ENCODE results near the gene IL19.

Gene IL19

DNA sequence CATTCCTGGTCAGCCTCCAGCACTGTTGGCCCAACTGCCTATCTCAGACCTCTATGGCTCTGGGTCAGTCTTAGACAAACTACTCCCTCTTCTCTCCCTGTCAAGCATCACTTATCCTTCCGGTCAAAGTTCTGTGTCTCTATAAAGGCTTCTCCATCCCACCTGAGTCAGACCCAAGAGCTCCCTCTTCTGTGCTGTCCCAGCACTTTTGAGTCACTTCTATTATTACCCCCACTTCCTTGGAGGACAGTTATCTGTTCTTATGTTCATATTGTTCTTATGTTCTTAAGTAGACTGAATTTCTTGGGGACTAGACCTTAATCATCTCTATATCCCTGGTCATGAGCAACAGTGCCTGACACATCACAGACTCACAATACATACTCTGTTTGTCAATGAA lies 30.9 kb downstream of the IL19 start:
- DNase-seq: no peak

DNA sequence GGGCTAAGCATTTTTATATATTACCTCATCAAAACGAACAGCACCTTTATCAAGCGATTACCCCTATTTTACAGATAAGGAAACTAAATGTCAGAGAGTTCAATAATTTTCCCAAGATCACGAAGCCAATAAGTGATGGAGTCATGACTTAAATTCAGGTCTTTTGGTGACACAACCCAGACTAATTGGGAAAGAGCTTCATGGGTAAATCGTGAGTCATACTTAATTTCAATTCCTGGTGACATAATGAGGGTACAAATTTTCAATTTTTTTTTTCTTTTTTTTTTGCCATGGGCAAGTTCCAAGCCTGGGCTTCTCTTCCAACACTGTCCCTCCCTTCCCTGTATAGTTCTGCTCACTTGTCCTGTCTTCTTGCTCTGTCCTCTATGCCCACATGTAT lies 31.8 kb downstream of the IL19 start:
- DNase-seq: no peak

DNA sequence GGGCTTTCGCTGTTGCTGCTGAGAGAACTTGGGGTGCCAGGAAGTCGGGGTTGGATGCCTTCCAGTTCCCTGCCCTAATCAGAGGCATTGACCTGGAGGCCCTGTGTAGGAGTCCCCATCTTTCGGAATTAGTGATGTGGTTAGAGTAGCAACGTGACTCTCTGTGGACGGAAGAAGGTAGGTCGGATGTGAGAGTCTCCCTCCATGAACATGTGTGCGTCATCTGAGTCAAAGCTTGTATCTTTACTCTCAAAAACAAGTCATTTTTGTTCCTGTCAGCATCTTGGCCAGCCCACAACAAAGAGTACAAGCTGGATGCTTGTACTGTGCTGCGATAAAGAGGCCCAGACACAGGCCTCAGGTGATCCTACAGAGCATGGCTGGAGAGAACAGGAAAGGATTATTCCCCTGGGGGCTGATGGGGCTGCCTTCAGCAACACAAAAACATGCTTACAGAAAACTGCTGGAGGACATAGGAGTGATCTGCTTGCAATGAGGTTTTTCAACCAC lies 32.7 kb downstream of the IL19 start:
- no peak for DNase-seq

DNA sequence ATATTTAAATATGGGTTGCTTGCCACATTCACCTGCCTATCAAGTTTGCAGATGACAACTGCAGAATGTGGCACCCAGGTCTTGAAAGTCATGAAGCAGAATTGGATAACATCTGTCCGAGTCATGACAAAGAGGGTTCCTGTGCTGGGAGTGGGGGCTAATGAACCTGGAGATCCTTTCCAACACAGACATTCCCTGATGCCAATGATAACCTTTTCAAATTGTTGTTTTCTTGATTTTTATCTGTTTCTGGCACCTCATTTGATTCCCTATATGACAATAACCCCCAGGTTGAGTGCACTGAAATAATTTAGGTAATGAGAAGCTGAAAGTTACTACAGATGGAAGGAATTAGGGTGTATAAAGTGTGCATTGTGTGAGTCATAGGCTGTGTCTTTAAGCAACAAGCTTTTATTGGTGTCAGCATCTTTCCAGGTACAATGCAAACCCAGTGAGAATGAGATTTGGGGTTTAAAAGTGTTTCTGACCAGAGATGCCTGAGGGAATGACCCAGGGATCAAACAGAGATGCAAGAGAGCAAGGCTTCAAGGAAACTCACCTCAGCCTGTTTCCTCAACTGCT lies 33.7 kb downstream of the IL19 start:
- no peak for DNase-seq

DNA sequence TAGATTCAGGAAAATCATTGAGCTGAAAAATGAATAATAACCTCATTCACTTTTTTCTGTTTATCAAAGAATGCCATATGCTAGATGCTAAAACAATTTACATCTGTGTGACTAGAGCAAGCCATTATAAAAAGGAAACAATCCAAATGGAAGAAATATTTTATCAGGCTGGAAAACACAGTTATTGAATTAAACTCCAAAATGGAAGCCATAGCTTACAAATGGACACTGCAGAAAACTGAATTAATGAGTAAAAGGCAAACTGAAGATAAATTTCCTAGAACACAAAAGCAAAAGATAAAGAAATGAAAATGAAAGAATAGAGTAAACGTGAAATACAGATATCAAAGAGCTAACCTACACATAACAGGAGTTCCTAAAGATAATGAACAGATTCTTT lies 34.8 kb downstream of the IL19 start:
- no peak for DNase-seq

DNA sequence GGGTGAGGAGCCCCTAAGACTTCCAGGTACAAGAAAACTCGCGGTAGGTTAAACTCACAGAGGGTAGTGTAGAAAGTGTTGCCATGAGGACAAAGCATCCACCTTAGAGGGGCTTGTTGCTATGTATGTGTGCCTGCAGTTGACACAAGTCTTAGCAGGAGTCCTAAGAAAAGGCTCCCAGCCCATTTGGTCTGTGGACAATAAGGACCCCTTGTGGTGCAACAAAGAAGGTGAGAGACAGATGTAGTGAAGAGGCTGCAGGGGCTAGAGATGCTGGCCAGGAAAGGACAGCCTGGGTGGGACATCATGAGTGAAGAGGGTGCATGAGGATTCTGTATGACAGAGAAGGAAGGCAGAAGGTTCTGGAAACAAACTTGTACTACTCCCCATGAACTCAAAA lies 38.0 kb downstream of the IL19 start:
- no peak for DNase-seq

DNA sequence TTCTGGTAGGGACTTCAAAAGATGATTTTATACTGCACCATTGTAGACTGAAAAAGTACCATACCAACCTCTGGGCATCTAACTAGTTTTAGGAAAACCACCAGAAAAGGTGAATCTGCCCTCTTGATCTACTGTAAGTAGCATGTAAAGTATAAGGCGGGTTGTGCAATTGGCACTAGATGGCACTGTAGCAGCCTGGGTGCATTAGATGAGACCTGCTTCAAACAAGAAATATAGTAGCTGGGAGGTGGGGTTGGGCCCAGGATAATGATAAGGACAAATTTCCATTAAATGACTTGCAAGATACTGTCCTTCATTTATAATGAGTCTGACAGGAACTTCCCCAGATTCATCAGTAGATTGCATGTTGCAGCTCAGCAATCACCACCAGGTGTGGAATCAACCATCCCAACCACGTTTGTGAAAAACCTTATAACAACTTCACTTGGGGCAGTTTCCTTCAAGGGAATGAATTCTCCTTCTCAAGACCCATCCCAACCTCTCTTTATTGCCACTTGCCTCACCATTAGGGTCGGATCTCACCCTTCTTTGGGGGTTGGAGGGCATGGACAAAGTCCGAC lies 39.0 kb downstream of the IL19 start:
- no peak for DNase-seq

DNA sequence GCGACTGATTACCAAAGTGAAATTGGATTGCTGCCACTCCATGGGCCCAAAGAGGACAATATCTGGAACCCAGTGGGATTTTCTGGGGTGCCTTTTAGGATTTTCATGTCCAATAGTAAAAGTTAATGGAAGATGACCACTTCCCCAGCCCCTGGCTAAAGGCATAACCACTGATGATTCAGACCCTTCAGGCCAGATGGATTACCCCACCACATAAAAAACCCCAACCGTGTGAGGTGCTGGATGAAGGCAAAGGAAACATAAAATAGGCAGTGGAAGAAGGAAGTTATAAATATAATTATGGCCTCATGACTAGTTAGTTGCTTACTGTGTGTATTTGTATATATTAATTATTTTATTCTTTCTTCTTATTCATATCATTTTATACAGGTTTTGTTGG lies 41.9 kb downstream of the IL19 start:
- DNase-seq: no peak

DNA sequence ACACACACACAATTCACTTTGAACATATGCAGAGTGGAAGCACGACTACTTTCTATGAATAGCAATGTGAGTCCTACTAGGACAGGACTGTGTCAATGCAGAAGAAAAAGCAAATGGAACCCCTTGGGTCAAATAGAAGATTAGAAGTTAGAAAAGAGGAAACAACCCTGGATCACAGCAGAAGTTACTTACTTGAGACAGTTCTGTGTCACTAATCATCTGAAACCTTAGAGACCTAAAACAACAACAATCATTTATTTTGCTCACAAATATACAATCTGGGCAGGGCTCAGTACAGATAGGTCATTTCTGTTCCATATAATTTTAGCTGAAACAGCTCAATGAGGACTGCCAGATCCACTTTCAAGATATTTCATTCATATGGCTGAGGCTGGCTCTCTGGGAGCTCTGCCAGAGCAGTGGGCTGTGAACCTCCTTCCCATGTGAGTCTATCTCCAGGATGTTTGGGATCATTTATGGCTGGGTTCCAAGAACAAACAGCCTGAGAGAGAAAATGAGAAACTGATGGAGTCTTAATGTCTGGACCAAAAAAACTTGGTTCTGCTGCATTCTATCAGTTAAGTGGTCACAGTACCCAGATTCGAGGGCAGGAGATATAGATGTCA lies 44.3 kb downstream of the IL19 start:
- DNase-seq: no peak

DNA sequence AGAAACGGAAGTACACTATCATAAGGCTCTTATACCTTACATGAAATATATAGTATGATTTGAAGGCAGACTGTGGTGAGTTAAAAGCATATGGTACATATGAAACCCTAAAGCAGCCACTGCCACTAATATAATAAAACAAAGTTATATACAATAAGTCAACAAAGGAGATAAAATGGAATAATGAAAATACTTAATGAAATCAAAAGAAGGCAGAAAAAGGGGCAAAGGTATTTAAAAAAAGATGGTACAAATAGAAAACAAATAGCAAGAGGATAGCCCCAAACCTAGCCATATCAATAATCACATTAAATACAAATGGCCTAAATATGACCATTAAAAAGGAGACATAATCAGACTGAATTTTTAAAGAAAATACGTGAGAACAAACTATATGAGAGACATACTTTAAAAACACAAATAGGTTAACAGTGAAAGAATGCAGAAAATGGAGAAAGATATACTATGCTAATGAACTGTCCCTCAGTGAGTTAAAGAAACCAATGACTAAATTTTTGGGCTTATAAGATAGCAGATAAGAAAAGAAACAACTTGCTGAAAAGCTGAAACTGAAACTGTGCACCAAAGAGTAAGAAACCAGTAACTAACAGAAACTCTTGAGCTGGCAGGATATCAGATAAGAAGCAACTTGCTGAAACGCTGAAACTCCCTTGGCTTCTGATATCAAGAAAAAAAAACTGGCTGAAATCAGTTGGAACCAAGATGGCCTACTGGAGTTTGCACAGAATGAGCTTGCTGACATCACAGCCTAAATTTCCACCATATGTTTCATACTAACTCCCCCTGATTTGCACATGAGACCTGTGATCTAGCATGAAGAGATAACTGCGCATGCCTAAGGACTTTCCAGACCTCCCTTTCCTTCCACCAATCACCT lies 46.1 kb downstream of the IL19 start:
- no peak for DNase-seq

DNA sequence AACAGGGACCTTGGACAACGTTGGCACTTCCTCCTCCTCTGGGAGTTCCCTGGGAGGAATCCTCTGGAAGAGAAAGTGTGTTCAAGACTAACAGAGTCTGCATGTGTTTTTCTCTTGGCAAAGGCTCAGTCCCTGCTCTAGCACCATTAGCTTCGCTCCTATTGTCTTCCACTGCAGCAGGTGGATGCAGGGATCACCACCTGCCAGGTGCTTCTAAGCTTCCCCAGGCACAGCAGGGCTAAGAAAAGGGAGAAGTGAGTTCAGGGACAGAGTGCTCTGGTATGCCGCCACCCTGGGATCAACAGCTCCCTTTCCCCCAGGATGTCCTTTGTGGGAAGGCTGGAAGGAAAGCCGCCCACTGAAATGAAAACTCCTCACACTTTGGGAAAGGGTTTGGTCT lies 50.9 kb downstream of the IL19 start:
- no peak for DNase-seq

DNA sequence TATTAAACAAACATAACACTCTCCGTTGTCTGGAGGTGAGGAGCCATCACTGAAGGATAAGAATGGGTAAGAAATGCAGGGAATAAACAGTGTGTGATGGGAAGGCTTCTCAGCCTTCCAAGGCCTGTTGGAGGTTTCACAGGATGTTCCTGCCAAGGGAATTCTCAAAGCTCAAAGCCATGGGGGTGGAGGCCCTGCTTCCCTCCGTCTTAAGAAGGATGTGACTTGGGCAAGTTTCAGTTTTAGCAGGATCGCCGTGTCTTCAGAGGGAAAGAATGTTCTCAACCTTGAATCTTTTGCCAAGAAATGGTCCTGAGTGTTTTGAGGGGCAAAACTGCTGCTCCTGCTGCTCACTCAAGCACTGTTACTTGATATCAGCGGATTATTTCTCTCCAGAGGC lies 53.2 kb downstream of the IL19 start:
- DNase-seq: no peak

DNA sequence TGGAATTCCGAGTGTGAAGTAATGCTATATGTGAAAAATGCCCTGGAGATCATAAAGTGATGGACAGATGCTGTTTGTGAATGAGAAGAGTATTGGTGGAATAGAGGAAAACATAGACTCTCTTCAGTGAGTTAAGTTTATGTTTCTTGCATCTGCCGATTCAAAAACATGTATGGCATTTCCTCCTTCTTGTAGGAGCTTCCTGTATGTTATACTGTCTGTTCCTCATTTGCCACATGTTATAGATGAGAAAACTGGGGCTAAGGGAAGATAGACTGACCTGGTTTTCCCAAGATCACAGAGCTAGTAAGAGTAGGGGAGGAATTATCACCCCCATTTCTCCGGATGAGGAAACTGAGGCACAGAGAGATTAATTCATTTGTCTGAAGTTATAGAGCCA lies 53.8 kb downstream of the IL19 start:
- DNase-seq: no peak

DNA sequence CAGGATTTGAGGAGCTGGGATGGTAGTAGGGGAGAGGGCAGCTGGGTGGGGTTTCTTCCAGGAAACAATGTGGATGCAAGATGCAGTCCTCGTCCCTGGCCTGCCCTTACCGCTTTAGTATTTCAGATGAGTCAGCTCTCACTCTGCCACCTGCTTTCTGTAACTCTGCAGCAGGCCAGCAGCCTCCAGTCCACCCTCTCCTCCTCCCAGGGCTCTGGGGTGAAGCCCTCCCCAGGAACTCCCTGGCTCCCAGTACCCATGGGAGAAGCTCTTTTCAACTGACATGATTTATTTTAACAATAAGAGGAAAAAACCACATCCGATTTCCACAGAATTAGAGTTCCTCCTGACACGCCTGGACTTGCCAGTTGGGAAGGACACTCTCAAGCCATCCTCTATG lies 55.8 kb downstream of the IL19 start:
- DNase-seq: no peak

DNA sequence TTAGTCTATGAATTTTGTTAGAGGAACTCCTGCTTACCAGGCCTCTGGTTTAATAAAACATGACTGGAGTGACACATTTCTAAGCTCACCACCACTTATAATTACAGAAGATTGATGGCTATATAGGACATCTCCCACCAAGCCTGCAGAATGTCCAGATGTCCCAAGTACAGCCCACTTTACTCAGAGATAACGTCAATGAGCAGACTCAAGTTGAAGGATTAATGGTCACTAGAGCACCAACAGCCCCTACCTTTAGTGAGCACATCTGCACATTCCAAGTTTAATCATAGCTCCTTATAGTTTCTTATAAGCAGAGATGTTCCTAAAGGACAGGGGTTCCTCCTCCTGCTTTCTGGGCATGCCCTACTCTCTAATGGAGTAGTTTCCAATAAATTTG lies 57.5 kb downstream of the IL19 start:
- no peak for DNase-seq

DNA sequence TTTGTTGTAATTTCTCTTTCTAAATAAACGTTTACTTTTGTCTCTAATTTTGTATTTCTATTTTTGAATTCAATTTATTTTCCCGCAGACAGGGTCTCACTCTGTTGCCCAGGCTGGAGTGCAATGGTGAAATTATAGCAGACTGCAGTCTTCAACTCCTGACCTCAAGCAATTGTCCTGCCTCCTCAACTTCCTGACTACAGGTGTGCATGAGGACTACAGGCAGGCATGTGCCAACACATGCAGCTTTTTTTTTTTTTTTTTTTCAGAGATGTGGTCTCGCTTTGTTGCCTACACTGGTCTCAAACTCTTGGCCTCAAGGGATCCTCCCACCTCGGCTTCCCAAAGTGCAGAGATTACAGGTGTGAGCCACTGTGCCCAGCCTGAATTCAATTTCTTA lies 58.2 kb downstream of the IL19 start:
- no peak for DNase-seq

DNA sequence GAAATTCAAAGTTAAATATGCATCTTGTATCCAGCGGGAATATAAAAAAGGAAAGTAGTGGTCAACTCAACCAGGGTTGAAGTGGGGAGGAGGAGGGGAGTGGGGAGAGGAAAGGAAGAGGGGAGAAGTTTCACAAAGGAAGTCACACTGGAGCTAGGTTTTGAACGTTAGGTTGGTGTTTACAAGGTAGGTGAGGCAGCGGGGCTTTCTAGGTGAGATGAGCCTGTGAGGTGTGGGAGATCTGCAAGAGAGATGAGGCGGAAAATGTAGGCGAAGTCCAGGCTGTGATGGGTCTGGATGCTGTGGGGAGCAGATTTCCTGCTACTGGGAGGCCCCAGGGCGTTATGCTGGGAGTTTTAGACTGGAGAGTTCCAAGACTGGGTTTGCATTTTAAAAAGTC lies 58.7 kb downstream of the IL19 start:
- no peak for DNase-seq

DNA sequence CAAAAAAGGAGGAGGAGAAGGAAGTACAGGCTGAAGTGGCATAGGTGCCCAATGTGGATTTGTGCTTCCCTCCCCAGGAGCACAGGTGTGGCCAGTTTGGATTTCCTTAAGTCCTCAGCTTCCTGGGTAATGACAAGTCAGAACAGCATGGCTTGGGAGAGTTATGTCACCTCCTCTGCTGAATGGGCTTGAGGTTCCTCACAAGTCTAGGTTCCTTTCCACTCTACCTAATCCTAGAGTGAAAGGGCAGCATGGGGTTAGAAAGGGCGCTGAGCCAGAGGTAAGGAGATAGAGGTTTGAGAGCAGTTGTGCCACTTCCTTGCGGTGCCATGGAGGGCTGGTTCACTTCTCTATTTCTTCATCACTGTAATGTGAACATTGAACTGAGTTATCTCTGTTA lies 59.3 kb downstream of the IL19 start:
- DNase-seq: no peak

DNA sequence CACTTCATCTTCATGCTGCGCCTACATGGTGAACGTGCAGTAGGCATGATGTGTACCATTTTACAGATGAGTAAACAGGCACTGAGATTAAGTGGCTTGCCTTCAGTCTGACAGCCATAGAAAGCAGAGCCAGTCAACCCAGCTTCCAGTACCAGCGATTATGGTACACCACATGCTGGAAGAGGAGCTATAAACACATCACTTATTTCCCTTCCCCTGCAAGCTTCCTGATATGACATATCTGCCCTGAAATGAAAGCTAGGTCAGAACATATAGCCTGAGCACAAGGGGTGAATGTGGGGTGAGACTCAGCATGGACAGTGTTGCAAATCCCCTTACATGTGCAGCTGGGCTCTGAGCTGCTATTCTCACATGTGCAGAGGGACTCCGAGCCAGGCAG lies 61.1 kb downstream of the IL19 start:
- no peak for DNase-seq

DNA sequence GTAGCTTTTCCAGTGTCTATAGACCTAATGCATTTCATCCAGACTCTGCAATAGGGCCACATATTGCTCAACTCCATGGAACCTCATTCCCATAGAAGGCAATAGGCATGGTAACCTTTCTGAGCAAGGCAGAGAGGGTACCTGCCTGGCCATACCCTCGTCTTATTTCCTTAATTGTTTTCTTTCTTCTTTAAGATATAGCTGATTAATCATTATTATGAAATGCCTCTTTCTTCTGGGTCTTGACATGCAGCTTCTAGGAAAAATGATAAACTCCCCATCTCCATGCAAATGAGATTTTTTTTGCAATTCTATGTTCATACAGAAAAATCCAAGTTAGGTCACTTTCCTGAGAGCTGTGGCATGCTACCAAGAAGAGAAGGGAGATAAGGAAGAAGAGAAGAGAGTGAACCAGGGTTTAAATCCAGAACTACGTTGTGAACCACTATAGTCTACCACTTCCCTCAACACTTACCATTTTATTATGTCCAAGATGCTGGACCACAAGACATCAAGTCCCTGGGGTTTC lies 61.8 kb downstream of the IL19 start:
- DNase-seq: no peak

DNA sequence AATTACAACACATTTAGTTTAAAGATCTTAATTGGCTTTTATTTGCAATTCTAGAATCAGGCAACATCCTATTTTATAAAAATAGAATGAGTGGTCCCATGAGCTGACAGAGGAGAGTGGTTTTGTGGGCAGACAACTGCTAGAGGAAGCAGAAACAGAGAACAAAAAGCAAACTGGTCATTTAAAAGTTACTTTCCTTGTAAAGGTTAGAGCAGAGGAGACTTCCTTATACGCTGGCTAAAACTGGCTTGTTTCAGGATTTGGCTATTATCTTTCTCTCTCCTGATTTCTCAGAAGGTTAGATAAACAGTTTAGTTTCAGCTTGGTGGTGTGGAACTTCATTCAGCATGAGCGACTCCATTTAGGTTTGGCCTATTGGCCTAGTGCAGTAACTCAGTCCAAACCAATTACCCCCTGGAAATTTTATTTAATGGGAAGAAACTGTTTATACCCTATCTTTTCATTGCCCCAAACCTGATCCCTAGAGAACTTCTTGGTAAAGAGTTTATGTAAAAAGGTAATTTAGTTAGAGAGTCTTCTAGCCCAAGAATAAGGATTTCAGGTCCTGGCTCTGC lies 62.6 kb downstream of the IL19 start:
- no peak for DNase-seq

DNA sequence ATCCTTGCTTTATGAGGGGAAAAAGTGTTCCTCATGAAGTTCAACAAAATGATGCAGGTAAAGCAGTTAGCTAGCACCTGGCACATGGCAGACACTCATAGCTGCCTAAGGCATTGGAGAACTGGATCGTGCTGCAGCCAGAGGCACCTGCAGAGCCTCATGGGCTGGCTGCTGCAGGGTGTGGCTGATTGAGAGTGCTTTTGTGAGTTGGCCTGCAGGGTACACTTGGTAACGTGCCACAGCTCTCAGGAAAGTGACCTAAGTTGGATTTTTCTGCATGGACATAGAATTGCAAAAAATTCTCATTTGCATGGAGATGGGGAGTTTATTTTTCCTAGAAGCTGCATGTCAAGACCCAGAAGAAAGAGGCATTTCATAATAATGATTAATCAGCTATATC lies 63.2 kb downstream of the IL19 start:
- no peak for DNase-seq

DNA sequence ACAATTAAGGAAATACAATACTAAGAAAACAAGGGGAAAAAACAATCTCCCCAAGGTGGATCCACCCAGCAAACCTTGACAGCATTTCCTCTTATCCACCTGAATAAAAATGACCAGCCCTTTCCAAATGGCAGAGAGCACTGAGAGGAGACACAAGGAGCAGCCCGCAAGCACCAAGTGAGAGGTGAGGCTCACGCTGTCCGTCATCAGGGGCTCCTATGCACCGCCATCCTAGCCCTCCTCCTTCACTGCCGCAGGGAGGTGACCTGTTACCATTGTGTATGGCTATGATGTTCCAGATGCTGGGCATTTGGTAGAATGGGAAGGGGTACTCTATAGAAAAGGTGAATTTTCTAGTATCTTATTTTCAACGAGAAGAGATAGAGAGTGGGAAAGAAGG lies 63.6 kb downstream of the IL19 start:
- DNase-seq: no peak

Measured in amniotic stem cell (primary cell).